Measurements from ENCODE around the gene DPP6. TPM values are rescaled to one million over a fixed set of nuclear protein-coding genes. Genes with fewer than 3 reads are reported as not detected.

DPP6 gene
- total and polyA plus RNA-seq, 2 of the 8 experiments (the other 6 are each of a cell fraction or from before 2014, with no cell fraction given) = 4.7 to 6.8 TPM

GRCh38 chr7:154553711-154554265 is 501.6 kb downstream of the DPP6 start (continued):
- TF ChIP-seq, protein P1, sequence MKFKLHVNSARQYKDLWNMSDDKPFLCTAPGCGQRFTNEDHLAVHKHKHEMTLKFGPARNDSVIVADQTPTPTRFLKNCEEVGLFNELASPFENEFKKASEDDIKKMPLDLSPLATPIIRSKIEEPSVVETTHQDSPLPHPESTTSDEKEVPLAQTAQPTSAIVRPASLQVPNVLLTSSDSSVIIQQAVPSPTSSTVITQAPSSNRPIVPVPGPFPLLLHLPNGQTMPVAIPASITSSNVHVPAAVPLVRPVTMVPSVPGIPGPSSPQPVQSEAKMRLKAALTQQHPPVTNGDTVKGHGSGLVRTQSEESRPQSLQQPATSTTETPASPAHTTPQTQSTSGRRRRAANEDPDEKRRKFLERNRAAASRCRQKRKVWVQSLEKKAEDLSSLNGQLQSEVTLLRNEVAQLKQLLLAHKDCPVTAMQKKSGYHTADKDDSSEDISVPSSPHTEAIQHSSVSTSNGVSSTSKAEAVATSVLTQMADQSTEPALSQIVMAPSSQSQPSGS (IDR thresholded peaks at IDR 0.05; ENCODE audit: low read length) = no peak
- TF ChIP-seq GABPA (IDR thresholded peaks at IDR 0.05; ENCODE audit: borderline replicate concordance, insufficient read depth, low read length) = no peak
- TF ChIP-seq POLR2AphosphoS5 (IDR thresholded peaks at IDR 0.05; ENCODE audit: low read depth, low read length) = no peak
- TF ChIP-seq SP1 (IDR thresholded peaks at IDR 0.05; ENCODE audit: low read depth, low read length) = no peak
- TF ChIP-seq BACH1 (IDR thresholded peaks at IDR 0.05; ENCODE audit: low read length) = no peak
- no peak for TF ChIP-seq TCF12 (IDR thresholded peaks at IDR 0.05; ENCODE audit: low read depth, low read length)
